Right lobe of liver (tissue), 4 donors: ENCODE results near the gene FRMD3.

Source experiments
- POLR2A ChIP-seq: fragments of 450-650 bp; IDR thresholded peaks from one replicate; pipeline ENCODE4 v1.6.1; 2017; ENCODE audit warnings: antibody characterized with exemption, mild to moderate bottlenecking
- TF ChIP-seq, protein P1 (sequence below), 4 donors: fragments of 200-600 bp in 3 of 4; fragments of 450-650 bp in 1 of 4; IDR thresholded peaks; one replicate each; pipeline versions ENCODE4 v1.5.1 to v1.8.0; 2016 to 2022; ENCODE audit warnings: antibody characterized with exemption in 4 of 4, mild to moderate bottlenecking in 2 of 4
- donor health status: DM: no; HTN: no; CAD: no.
- donor health status: DM: no; HTN: no; CAD: no.
- donor health status: DM: no; HTN: yes; CAD: no.

GRCh38 chr9:83563360-83563759 is 25.2 kb upstream of the FRMD3 start:
- no peak for TF ChIP-seq POLR2A
- TF ChIP-seq, protein P1, sequence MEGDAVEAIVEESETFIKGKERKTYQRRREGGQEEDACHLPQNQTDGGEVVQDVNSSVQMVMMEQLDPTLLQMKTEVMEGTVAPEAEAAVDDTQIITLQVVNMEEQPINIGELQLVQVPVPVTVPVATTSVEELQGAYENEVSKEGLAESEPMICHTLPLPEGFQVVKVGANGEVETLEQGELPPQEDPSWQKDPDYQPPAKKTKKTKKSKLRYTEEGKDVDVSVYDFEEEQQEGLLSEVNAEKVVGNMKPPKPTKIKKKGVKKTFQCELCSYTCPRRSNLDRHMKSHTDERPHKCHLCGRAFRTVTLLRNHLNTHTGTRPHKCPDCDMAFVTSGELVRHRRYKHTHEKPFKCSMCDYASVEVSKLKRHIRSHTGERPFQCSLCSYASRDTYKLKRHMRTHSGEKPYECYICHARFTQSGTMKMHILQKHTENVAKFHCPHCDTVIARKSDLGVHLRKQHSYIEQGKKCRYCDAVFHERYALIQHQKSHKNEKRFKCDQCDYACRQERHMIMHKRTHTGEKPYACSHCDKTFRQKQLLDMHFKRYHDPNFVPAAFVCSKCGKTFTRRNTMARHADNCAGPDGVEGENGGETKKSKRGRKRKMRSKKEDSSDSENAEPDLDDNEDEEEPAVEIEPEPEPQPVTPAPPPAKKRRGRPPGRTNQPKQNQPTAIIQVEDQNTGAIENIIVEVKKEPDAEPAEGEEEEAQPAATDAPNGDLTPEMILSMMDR (IDR thresholded peaks at IDR 0.05): no peak
